ENCODE measurements around the gene MLLT1.

DNA sequence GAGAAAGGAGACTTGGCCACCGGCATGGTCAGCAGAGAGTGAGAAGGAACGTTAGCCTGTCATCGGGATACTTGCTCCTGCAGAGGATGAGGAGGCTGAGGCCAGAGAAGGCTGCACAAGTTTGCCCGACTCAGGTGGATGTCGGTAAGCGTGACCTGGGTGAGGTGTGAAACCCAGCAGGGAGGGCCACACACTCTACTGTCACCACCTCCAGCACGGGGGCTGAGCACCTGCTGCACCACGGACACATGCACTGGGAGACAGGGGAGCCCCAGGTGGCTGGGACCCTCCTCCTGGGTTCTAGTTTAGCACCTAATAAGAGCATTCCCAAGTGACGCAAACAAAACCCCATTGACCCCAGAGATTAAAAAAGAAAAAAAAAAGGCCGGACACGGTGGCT lies 17.3 kb downstream of the MLLT1 start:
- TF ChIP-seq, protein P1, sequence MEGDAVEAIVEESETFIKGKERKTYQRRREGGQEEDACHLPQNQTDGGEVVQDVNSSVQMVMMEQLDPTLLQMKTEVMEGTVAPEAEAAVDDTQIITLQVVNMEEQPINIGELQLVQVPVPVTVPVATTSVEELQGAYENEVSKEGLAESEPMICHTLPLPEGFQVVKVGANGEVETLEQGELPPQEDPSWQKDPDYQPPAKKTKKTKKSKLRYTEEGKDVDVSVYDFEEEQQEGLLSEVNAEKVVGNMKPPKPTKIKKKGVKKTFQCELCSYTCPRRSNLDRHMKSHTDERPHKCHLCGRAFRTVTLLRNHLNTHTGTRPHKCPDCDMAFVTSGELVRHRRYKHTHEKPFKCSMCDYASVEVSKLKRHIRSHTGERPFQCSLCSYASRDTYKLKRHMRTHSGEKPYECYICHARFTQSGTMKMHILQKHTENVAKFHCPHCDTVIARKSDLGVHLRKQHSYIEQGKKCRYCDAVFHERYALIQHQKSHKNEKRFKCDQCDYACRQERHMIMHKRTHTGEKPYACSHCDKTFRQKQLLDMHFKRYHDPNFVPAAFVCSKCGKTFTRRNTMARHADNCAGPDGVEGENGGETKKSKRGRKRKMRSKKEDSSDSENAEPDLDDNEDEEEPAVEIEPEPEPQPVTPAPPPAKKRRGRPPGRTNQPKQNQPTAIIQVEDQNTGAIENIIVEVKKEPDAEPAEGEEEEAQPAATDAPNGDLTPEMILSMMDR (IDR thresholded peaks at IDR 0.05): no peak
- TF ChIP-seq POLR2A (IDR thresholded peaks at IDR 0.05): no peak

Data from uterus (tissue), 2 donors.